ENCODE results near the gene TMEM170B.

- TF ChIP-seq KDM1A (IDR thresholded peaks at IDR 0.05; ENCODE audit: low read depth), result no peak
- TF ChIP-seq EHF (CRISPR knock-in tag; IDR thresholded peaks at IDR 0.05), result no peak
- TF ChIP-seq CTCF (IDR thresholded peaks at IDR 0.05), result no peak
- TF ChIP-seq POLR2A (IDR thresholded peaks at IDR 0.05; ENCODE audit: low read length), result no peak
- no peak for TF ChIP-seq EP300 (IDR thresholded peaks at IDR 0.05)
- TF ChIP-seq MYC (IDR thresholded peaks at IDR 0.05; ENCODE audit: borderline replicate concordance, low read length), result no peak
- no peak for TF ChIP-seq BHLHE40 (IDR thresholded peaks at IDR 0.05; ENCODE audit: low read depth, low read length)
- no peak for TF ChIP-seq RNF2 (IDR thresholded peaks at IDR 0.05; ENCODE audit: borderline replicate concordance, low read depth)
- TF ChIP-seq JUN (IDR thresholded peaks at IDR 0.05), result no peak
- no peak for TF ChIP-seq MAX (IDR thresholded peaks at IDR 0.05)
- TF ChIP-seq CBX2 (IDR thresholded peaks at IDR 0.05; ENCODE audit: borderline replicate concordance, low read depth), result no peak
- no peak for TF ChIP-seq EHMT2 (IDR thresholded peaks at IDR 0.05; ENCODE audit: low read depth)
- TF ChIP-seq ELK1 (IDR thresholded peaks at IDR 0.05; ENCODE audit: low read depth, low read length), result no peak
Observed at GRCh38 chr6:11604836-11605506, 67.4 kb downstream of the TMEM170B start.

Measured in A549 (cell line).